Cerebellar nuclear complex (tissue), 1 donor: Measurements from ENCODE around the gene PYGB.

Experiments
- DNase-seq, 2 experiments: peaks; one replicate each; lab custom pipeline; 2025; lab: John Stamatoyannopoulos, UW

Gene PYGB

DNA sequence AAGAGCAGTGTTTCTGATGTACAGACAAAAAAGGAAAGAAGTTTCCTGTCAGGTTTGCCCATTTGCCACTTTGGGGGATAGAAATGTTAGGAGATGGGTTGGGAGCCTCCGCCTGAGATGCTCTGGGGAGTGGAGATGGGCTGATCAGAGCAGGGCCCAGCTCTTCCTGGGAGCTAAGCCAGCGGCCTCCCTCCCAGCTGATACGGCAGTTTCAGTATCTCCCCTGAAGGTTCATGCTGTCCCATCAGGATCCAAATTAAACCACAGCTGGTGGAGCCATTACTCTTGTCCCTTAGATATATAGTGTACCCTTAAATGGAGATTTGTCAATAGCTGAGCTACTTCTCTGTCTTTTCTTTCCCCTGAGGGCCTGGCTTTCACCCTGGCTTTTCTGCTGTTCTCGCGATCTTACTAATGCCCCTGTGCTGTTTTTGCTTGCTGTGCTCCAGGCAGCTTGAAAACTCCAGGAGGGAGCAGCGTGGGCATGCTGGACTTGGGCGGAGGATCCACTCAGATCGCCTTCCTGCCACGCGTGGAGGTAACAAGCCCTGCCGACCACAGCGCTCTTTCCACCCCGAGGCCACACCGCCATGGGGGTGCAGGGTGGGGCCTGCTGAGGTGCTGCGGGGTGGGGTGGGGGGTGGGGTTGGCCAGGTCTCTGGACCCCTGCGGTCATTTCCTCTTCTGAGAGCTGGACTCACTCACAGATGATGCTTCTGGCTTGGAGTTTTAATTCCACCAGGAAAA is 31.5 kb upstream of the PYGB start:
- DNase-seq, result no peak

DNA sequence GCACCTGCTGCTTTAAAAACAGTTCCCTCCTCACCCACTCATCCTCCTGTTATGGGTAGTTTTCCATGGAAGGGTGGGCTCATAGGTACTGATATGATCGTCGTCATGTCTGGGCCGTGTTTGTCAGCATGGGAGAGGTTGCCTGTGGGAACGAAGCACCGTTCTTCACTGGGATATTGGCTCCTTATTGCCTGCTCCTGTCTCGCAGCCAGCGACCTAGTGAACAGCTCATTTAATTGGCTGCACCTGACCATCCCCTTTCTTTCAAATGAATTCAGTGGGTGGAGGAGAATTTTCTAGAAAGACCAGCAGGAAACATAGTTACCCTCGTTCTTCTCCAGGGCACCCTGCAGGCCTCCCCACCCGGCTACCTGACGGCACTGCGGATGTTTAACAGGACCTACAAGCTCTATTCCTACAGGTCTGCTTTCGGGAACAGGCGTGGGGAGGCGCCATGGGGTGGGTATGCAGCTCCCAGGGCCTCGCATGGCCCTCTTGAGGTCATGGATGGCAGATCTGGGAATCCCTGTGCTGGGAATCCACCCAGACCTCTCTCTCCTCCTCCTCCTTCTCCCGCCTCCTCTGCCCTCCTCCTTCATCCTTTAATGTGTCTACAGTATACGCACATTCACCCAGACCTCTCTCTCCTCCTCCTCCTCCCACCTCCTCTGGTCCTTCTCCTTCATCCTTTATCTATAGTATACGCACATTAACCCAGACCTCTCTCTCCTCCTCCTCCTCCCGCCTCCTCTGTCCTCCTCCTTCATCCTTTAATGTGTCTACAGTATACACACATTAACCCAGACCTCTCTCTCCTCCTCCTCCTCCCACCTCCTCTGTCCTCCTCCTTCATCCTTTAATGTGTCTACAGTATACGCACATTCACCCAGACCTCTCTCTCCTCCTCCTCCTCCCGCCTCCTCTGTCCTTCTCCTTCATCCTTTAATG is 30.4 kb upstream of the PYGB start:
- DNase-seq, result no peak

DNA sequence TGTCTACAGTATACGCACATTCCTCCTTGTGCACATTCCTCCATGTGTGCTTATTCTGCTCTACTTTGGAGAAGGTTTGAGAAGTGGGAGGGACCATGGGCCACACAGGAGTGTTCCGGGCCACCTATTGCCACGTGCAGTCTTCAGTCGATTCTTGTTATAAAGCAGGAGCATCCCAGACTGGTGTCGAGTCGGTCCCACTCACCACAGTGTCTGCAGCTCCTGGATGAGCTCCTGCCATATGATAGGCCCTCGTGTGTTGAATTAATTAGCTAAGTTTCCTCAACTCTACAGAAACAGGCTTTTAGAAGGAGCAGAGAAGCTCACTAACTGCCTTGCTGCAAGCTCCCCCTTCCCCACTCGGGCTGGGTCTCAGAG is 29.8 kb upstream of the PYGB start:
- DNase-seq, result no peak

DNA sequence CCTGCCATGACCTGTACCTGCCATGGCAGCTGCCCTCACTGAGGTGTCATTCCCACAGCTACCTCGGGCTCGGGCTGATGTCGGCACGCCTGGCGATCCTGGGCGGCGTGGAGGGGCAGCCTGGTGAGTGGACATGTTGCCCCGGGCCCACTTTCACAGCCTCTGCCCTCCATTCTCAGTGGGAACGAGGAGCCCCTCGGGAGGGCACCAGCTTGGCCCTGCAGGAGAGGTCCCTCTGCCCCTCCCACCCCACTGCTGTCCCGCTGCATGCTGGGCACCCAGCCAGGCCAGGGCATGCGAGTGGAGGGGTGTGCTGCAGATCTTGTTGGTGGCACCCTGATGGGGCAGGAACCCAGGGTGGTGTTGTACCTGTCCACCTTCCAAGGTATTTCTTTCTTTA is 29.4 kb upstream of the PYGB start:
- no peak for DNase-seq

DNA sequence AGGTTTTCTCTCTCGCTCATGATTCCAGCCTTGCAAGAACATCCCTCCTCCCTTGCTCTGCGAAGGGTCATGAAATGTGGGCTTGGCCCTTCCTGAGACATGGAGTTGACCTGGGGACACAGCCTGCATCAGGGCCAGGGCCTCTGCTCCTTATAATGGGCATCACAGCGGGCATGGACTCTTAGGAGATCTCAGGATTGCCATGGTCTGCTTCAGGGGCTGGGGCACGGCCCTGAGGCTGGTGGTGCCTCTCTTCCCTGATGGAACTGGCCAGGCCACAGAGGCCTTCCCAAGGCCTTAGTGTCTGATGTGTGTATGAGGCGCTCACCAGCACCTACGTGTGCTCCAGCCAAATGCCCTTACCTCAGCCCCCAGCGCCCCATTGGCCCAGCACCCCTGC is 28.5 kb upstream of the PYGB start:
- no peak for DNase-seq

DNA sequence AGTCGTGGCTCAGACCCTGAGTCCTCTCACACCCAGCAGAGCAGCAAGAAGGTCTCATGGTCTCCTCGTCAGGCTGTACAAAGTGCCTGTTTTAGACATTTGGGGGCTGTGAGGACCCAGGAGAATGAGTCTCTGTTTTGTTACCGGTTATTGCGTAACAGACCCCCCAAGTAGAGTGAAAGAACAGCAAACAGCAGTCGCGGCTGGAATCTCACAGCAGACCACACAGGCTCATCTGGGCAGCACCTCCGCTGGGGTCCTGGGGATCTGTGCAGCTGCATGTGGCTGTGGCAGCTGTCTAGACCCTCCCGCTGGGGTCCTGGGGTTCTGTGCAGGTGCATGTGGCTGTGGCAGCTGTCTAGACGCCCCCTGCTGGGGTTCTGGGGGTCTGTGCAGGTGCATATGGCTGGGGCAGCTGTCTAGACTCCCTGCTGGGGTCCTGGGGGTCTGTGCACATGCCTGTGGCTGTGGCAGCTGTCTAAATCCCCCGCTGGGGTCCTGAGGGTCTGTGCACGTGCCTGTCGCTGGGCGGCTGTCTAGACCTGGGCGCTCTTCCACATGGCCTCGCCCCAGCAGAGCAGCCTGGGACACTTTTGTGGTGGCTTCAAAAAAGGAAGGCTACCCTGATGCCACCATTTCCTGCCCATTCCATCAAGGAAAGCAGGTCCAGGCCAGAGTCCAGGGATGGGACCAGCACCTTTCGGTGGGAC is 27.7 kb upstream of the PYGB start:
- DNase-seq, result no peak

DNA sequence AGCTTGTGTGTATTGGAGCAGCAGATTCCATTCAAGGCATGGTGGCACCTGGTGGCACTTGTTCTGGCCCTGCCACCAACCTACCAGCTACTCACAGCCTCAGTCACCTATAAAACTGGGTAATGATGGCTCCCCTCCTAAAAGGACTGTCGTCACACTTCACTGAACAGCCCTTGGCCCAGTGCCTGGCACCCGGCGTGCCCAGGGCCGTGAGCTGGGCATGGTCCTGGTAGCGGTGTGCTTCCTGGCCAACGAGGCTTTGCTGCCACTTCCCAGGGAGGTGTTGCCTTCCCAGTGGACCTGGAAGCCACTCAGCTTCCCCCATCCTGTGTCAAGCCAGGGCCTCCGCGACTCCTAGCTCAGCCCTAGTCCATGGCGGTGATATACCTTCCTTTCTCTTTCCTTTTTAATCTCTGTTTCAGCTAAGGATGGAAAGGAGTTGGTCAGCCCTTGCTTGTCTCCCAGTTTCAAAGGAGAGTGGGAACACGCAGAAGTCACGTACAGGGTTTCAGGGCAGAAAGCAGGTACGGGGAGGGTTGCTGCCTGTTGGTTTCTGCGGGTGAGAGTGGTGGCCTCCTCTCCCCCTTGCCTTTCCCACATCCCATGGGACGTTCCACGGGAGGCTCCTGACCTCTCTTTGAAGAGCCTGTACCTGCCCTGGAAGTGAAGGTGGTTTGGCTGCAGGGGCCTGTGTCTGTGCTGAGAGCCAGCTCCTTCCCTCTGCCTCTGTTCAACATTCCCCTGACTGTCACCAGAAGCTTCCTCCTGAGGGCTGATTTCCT is 26.9 kb upstream of the PYGB start:
- DNase-seq, result peak in 1 of 2 experiments; percentile 62

DNA sequence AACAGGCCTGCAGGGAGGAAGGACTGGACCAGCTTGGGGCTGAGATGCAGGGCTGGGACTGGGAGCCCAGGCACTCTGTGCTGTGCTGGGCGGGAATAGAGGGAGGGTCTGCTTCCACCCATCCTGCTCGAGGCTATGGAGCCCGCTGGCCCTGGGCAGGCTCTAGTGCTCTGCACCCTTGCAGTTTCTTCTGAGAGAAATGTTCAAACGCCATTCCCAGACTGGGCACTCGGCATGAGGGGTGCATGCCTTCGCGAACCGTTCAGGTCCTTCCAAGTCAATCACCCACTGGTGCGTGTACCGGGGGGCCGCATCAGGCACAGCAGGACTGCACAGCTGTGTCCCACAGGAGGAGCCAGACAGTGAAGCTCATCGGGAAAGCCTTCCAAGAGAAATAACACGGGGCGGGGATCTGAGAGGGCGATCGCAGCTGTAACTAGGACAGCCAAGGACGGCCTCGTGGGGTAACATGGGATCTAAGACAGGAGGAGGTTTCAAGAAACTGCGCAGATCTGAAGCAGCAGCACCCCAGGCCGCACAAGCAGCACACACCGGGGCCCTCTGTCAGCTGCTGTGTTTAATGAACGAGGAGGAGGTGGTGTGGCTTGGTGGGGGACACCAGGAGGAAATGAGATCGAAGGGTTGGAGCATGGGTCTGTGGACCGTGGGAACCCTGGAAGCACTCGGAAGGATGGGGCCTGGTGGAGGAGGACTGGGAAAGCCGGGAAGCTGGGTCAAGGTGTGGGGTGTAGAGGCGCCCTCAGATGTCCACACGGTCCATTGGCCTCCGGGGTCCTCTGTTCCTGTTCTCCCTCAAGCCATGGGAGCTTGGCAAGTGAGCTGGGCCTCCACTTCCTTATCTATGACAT is 26.1 kb upstream of the PYGB start:
- DNase-seq, result no peak

DNA sequence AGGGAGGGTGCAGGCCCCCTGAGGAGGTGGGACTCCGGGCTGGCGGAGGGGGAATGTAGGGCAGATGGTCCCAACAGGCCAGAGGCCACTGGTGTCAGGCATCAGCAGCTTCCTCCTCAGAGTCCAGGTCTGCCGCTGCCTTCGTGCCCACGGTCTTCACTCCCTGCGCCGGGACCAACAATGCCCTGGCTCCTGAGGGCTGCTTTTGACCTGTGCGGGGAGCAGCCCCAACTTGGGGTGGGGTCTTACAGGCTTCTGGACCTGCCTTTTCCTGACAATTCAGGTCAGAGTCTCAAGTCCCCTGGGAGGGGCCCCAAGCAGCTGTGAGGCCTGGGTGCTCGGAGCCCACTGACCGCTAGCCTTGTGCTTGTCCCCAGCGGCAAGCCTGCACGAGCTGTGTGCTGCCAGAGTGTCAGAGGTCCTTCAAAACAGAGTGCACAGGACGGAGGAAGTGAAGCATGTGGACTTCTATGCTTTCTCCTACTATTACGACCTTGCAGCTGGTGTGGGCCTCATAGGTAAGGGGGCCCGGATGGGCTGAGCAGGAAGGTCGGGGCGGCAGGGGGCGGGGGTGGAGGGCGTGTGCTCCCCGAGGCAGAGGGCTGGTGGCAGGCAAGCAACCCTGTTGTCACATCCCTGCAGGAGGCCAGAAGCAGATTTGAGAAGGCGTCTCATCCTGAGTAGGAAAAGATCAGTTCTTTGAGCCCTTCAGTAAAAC is 25.3 kb upstream of the PYGB start:
- no peak for DNase-seq

DNA sequence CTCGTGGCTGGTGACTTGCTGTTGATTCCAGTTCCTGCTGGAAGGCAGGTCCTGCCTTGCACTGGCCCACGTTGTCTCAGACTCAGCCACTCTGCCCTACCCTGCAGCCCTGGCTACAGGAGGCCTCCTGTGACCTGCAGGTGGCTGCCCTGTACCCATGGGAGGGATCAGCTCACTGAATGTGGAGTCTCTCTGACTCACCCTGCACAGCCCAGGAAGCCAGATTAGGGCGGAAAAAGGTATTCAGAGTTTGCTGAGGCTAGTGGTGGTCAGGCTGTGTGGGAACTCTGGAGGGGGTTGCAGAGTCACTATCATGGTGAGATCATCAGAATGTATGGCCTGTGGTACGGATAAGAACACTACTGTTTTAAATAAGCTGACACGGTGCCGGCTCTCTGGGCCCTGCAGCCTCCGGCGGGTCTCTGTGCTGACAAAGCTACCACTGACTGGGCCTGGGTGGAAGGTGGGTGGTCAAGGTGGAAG is 24.7 kb upstream of the PYGB start:
- DNase-seq, result no peak

DNA sequence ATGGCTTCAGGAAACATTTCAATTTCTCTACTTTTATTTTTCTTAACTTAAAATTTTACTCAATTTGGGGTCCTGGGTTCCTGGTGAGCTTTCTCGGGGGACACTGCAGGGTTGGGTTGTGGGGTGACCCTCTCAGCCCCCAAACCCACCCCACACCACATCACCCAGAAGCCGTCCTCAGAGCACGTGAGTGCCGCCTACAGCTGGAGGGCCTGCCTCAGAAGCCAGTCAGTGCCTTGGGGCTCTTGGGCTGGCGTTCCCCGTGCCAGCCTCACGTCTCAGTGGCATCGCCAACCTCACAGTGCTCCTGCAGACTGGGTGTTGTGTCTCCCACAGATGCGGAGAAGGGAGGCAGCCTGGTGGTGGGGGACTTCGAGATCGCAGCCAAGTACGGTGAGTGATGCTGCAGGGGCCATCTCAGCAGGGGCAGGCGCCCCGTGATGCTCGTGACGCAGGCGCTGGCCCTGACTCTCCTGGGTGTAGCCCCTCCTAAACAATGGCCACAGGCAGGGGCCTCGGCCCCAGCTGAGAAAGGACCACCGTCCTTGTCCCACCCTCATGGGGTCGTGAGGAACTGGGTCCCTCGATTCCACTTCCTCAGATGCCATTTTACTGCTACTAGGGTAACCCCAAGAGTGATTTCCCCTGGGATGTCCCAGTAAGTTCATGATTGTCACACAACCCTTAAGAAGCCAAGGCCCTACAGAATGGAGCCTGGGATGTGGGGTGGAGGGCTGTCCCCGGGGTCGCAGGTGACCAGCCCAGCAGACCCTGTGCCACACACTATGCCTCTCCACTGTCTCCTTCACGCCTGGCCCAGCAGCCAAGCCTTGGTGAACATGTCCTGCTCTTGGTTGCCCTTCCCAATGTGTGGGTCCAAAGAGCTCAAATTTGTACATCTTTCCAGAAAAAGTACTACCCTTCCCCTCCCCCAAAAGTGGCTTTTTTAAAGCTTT is 23.8 kb upstream of the PYGB start:
- no peak for DNase-seq

DNA sequence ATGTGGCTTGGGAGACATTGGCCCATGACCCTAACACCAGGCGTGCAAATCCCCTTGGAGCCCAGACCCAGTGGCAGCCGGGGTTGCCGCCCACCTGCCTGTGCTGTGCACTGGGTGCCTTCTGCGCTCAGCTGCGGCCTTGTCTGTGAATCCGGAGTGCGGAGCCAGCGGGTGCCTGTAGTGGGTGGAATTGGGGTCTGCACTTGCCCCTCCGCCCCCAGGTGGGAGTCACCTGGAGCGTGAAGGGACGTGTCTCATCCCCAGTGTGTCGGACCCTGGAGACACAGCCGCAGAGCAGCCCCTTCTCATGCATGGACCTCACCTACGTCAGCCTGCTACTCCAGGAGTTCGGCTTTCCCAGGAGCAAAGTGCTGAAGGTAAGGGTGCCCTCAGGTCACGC is 22.9 kb upstream of the PYGB start:
- DNase-seq, result no peak

DNA sequence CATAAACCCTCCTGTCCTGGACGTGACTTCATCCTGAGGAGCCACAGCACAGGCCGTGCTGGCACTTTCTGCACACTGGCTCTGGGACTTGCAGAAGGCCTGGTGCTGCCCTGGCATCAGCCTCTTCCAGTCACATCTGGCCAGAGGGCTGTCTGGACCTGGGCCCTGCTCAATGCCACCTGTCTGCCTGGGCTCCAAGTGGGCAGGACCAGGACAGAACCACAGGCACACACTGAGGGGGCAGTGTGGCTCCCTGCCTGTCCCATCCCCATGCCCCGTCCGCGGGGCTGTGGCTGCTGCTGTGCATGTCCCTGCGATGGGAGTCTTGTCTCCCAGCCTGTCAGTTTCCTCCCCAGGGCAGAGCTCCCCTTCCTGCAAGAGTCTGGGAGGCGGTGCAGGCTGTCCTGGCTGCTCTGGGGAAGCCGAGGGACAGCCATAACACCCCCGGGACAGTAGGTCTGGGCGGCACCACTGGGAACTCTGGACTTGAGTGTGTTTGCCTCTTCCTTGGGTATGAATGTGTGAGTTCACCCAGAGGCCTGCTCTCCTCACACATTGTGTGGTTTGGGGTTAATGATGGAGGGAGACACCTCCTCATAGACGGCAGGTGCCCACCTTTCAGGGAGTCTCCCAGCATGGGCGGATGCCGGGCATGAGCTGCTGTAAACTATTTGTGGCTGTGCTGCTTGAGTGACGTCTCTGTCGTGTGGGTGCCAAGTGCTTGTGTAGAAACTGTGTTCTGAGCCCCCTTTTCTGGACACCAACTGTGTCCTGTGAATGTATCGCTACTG is 22.0 kb upstream of the PYGB start:
- no peak for DNase-seq

DNA sequence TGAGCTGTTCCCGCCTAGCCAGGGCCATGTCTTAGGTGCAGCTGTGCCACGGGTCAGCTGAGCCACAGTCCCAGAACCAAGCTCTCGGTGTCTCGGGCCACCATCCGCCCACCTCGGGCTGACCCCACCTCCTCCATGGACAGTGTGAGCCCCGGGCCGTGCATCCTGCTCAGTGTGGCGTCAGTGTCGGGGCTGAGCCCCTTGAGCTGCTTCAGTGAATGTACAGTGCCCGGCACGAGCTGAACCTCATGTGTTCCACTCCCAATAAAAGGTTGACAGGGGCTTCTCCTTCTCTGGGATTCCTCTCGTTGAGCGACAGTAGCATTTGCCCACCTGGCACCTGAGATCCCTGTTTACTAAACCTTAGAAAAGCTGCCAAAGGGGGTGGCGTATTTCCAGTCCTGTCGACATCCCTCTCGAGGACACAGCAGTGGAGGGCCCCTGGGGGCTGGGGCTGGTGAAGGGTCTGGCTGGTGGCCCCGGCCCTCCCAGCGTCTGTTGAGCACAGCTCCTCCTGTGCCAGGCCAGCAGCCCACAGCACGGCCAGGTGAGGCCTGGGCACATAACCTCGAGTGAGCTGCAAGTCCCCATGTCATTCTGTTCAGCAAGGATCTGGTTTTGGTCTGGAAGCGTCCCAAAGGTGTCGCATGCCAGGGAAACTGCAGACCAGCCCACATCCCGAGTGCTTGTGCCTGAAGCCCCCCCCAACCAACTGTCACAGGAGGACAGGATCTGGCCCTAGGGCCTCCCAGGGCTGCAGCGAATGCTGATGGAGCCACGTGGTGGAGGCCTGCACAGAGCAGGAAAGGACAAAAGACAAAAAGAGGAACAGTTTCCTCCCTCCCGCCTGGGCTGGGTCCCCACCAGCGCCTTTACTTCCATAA is 21.2 kb upstream of the PYGB start:
- DNase-seq, result peak in 1 of 2 experiments; percentile 60

DNA sequence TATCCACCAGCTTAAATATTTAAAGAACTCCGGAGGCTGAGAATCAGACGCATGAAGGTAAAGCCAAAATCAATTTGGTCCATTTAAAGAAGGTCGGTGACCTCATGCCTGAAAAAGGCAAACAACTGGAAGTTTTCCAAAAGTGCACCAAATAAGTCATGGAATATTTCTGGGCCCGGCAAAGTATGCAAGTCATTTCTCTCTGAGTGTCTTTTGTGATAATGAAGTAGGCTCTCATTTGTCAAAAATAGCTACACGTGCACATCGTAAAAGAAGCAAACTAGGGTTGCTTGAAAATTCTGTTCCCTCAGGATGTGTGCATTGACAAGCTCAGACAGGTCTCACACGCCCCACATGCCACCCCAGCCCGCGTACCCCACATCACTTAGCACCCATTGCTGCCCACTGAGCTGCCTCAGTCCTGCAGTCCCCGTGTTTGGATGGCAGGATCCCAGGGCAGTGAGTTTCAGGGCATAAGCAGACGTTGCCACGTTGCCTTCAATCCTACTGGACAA is 20.5 kb upstream of the PYGB start:
- DNase-seq, result peak in 1 of 2 experiments; percentile 53

DNA sequence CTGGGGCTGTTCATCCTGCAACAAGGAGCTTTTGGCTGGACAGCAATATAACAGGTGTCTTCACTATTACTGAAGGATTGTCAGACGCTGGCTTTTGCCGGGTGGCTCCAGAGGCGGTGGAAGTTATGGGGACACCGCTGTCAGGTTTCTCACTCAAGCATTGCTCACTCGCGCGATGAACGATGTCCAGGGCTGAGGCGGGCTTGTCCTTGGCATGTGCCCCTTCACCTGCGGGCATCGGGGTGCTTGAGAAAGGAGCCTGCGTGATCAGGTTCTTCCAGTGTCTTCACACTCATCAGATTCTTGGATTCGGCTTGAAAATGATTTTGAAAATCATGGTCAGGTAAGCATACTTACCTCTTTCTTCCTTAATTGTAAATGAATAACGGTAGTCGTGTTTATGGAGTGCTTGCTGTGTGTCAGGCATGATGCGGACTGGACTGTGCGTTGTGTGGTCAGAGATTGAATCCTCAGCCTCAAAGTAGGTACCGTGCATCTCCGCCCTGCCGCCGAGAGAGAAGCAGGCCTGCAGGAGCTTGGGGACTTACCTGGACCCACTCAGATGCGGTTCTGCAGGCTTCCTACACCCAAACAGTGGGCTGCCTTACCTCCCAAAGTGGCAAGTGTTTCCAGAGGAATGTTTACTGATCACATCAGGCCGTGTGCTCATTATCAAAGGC is 18.3 kb upstream of the PYGB start:
- no peak for DNase-seq
